ENCODE measurements around the gene HCN1.

Gene HCN1

DNA sequence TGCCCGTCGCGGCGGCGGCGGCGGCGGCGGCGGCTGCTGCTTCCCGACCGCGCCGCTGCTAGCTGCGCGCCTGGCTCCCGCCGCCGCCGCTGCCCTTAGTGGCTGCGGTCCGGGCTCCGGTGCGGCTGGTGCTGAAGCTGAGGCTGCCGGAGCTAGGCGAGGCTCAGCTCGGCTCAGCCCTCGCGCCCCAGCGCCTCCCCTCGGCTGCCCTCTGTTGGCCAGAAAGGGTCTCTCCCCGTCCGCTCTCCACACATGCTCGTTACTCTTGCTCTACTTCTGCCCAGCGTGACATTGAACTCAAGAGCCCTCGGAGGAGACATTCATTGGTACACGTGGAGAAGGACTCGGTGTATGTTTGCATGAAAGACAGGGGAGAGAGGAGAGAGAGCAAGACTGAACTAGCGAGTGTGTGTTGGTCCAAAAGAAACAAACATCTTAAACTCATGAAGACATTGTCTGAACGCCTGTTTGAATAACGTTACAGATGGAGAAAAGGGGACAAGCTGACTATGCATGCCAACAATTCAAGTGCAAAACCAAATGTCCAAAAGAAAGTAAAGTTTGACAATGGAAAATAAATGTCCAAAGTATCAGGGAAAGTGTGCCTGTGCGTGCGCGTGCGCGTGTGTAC lies at the start of gene HCN1:
Gene HCN1, minus strand, starts transcription at position 175 of the 631 bp plus-strand sequence.
- peak; percentile 26 for DNase-seq (ENCODE audit: low spot score)

DNA sequence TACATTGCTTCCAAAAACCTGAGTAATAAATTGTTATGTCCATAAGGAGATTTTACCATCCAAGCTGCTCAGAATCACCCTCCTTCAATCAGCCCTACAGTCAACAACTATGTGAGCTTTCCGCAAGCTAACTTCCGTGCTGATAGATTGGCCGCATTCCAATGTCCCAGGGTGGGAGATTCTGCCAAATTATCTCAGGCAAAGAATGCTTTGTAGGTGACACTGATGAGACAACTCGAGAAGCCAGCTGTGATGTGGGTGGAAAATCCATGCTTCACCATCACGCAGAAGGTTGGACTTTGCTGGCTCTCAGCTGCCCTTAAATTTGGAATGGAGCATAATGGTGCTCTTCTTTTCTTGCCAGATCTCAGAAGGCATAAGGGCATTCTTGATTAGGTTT lies 44.9 kb upstream of the HCN1 start:
- no peak for DNase-seq (ENCODE audit: low spot score)

DNA sequence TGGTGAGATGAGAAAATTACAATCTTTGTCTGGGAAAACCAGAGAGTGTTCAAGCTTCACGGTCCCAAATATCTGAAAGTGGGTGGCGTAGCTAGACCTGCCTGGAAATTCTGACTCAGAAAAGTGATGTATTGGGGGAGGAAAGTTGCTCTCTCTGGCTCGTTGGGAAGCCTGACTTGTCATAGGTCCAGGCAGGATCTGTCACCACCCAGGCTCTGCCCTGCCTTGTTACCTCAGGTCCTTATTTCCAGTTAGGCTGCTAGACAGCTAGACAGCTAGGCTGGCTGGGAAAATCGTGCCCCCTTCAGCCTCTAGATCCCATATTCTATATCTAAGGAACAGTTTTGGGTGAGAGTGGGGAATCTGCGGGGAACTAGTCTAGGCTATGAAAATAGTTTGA lies 41.0 kb upstream of the HCN1 start:
- DNase-seq (ENCODE audit: low spot score) = no peak

DNA sequence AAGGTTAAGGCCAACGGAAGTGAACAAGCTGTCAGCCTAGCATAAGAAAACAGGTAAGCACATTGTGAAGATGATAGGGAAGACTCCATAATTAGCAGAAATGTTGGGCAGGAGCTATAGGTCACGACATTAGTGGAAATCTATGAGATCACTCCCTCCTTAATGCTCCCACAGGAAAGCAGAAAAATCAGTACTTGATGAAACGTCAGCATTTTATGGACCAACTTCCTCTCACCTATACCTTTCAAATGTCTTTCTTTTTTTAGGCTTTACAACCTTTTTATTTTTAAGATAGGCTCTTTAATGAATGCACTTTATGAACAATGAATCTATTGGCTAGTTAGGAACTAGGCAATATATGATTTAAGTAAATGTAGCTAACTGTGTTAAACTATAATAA lies 29.4 kb upstream of the HCN1 start:
- DNase-seq (ENCODE audit: low spot score) = no peak

DNA sequence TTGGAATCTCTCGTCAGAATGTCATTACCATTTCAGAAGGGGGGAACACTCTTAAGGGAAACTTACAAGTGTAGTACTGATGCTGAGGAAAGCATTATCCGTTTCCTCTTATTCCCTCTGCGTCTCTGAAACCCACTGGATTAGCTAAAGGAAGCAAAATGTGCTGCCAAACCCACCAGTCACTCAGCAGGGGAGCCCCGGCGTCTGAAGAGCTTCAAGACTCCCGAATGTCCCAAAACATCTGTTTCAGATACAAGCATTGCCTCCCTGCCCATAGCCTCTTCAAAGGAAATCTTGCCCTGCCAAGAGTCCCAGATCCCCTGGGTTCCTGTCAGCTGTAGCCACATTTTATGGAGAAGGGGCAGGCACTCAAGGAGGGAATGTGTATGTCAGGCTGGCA lies 1.0 kb upstream of the HCN1 start:
- DNase-seq (ENCODE audit: low spot score) = no peak

DNA sequence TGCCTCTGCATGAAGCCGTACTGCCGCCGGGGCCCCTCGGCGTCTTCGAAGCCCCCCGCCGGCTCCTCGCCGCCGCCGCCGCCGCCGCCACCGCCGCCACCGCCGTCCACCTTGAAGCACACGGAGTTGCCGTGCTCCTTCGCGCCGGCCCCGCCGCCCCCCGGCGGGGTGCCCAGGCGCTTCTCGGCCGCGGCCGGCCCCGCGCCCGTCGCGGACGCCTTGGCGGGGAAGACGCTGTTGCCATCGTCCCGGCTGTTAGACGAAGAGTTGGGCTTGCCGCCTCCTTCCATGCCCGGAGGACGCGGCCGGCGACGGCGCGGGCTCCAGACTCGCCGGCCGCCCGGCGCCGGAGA lies 400 bp downstream of the HCN1 start:
- DNase-seq (ENCODE audit: low spot score) = no peak

DNA sequence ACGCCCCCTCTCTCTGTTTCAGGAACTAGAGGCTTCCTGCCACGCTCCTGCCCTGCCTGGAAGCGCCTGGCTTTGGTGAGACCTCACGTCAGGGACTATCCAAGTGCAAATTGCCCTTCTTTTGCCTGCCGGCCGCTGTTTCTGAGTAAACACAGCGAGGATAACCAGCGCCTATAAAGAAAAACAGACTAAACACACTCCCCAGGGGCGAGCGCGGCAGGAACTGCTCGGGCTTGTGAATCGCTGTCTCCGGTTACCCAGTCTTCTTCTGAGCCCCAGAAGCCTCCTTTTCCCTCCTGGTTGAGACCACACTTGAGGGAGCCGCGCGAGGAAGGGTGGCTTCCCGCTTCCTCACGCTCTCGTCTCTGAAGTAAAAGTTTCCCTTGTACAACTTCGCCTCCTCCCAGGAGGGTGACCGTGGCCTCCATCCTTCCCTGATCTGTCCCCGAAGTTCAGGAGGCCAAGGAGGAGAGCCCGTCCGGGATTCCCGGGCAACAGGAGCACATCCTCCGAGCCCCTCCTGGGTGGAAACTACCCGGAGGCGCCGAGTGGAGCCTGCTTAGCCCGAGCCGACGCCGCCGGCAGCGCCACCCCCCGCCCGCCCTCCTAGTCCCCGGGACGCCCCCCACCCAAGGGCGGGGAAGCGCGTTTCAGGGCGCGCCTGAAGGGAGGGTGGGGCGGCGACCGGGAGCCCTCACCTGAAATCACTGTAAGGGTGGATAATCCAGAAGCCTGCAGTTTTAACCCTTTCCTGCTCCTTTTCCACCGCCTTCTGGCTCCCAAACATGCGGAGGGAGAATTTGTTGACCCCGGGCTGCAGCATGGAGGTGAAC lies 993 bp downstream of the HCN1 start:
- no peak for DNase-seq (ENCODE audit: low spot score)

DNA sequence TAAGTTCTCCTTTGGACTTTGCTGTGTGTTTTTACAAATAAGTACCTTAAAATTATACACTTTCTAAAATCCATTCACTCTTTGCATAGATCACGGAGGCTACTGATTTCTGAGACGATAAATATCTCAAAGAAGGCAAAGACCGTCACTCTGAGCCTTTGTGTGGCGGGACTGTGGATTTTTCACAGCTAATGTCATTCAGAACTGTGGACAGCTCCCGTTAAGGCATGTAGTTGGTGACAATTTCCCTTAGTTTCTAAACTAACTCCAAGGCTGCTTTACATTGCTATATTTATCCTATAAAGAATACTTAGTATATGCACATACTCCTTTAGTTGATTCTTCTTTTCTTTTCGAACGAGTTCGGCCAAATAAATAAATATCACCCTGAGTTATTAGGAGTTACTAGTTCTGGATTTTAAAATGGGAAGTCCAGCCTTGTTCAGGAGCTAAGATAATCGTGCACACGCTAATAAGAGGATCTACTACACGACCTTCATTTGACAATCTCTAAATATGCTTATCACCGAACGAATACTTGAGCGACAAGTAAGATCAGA lies 1.8 kb downstream of the HCN1 start:
- no peak for DNase-seq (ENCODE audit: low spot score)

DNA sequence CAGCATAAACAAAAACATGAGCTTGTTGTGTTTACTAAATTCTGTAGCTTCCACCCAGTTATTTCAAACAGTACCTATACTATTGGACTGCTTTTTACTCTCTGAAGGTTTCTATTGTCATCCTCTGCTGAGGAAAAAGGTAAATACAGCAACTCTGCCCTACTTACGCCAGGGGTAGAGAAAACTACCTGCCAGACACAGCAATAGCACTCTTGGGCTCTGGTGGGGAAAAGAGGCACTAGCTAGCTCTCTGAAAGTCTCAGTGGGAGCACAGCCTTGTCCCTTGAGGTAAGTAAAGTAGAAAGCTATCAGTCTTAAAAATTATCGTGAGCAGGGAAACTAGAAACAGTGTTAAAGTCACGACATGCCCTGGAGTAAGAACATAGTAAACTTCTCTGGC lies 3.7 kb downstream of the HCN1 start:
- no peak for DNase-seq (ENCODE audit: low spot score)

DNA sequence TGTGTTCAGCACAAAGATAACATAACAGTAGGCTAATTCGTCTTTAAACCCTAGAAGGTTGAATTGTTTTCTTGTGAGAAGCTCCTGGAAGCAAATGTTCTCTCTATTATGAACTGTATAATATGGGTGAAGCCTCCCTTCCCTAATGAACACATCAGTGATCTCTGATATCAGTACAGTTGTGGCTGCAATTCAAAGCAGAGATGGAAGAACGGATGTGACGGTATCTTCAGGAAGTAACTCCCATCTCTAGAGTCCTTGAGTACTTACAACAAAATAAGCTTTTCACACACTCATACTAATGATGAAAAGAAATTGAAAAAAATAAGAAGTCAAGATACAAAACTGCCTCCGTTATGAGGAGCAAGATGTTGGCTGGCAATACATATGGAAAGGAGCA lies 4.5 kb downstream of the HCN1 start:
- DNase-seq (ENCODE audit: low spot score) = no peak

DNA sequence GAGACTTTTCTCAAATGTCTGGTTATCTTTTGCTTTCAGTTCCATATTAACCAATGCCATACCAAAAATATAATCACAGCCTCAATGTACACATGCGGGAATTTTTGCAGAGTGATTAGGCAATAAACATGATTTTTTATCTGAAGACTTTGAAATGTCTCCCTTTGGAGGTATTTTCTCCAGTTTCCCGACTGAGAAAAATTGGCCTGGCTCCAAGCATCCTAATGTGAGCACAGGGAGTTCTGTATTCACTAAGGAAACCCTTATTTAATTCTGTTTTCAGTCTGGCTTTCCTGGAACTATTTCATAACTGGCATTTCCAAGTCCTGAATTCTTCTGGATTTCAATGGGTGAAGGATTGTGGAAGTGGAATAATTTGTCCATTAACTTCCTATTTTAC lies 8.5 kb downstream of the HCN1 start:
- no peak for DNase-seq (ENCODE audit: low spot score)

DNA sequence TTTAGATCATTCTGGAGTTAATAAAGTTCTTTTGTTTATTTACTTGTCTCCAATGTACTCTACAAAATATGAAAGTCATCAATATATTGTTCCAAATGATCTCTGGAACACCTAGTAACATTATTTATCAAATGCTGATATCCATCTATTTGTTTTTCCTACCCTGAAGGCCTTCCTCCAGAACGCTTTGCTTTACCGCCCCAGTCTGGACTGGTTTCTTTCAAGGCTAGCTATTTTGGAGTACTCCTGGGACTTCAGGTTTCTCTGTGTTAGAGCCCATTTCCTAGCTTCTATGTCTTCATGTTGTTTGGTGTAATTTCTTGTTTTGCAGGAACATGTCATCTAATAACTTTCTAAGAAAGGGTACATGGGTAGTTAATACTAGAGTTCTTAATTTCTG lies 9.6 kb downstream of the HCN1 start:
- no peak for DNase-seq (ENCODE audit: low spot score)

DNA sequence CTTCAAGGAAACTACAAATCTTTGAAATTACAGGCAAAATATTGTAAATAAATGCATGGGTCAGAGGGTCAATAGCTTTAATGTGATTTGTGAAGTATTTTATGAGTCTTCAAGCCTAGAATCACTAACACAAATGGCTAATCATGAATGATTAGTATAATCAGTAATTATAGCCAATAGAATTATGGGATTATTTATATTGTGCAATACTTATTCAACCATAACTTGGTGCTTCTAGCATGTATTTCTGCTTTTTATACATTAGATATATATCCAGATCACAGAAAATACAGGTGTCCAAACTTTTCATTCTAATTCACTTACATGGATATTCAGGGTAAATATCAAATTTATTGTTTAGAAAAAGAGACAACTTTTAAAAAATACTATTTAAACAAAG lies 12.1 kb downstream of the HCN1 start:
- DNase-seq (ENCODE audit: low spot score) = no peak

DNA sequence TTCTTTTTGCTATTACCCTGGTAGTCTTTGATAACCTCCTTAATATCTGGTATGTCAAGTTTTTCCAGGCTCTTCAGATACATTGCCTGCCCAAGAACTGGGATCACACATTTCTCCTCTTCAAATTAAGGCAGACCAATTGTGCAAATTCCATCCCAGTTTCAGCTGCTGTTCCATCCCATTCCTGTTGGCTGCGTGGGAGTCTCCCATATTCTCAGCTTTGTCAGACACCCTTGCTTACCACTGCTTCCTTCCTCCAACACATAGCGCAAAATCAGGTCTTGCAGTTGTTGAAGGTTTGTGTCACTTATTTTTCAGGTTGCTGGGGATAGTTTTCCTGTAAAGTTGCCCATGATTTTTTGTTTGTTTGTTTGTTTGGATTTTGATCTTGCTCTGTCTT lies 15.2 kb downstream of the HCN1 start:
- no peak for DNase-seq (ENCODE audit: low spot score)

DNA sequence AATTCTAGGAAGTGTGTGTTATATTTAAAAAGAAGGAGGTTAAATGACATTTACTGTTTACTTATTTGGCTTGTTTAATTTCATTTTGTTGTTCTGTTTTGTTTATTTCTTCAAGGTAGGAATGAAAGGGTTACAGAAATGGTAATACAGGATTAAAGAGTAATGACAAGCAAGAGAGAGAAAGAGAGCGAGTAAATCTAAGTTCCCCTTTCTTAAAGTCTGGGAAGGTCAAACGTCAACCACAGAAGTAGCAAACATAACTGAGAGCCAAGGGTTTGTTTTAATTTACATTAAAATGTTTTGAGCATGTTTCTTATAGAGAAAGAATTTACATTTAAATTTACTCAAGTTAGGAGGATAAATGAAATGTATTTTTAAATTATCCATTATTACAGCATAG lies 18.7 kb downstream of the HCN1 start:
- DNase-seq (ENCODE audit: low spot score) = no peak

DNA sequence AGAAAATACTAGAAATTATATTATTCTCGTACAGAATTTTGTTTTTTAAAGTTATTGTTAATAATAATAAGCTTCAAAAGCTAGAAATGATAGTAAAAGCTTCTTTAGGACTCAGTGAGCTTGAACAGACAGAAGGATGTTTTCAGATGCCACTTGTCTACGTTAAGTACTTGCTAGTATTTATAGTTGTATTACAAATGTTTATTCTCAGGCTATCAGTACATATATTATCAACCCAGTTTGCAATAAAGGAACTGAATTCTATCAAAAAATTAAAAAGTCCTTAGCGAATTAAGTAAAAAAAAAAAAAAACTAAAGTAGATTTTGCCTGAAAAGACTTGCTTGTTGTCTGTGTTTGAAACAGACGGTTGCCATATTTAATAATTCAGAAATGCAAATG lies 23.9 kb downstream of the HCN1 start:
- DNase-seq (ENCODE audit: low spot score) = no peak

DNA sequence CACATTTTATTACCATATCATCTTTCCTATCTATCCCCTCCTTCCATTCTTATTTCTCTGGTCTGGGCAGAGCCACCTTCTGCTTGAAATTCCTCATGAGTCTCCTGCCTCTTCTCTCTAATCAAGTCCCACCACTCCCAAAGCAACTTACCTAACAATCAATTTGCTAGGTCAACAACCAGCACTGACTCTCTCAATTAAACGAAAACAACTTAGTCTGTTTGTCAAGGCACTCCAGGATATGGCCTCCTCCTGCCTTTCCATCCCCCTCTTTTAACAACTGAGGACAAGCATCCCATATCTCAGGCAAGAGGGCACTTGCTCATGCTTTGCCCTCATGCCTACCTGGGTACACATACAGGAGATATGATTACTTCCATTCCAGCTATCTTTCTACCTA lies 47.4 kb downstream of the HCN1 start:
- no peak for DNase-seq (ENCODE audit: low spot score)

DNA sequence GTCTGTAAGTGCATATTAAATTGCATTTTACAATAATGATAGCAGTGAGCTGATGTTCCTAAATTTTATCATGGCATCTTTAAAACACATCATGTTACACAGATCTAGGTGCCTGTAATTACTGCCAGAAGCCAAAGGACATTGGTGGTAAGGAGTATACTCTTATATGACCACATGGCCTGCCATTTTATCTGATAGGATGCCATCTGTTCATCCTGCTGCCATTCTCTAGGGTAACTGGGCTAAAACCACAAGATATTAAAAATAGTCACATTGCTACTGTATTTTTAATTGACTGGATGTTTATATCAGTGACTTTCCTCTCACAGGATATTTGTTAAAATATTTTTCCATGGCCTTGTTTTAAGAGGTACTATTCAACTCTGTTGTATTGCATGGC lies 53.1 kb downstream of the HCN1 start:
- no peak for DNase-seq (ENCODE audit: low spot score)

DNA sequence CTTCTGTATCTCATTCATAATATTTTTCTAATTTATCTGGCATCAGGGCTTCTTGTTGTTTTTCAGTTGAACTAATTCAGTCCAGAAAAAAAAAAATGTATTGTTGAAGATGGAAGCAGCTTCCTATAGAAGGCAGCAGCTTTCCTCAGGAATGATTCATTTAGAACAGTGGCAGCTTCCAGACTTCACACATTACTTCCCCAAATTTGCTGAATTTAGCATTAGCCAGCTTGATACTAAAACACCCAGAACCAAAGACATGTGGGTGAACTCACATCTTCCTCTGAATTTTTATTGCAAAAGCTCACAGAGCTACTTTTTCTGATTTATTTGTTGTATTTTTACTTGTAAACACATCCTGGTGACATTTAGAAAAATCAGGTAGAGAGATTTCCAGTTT lies 53.8 kb downstream of the HCN1 start:
- DNase-seq (ENCODE audit: low spot score) = no peak

DNA sequence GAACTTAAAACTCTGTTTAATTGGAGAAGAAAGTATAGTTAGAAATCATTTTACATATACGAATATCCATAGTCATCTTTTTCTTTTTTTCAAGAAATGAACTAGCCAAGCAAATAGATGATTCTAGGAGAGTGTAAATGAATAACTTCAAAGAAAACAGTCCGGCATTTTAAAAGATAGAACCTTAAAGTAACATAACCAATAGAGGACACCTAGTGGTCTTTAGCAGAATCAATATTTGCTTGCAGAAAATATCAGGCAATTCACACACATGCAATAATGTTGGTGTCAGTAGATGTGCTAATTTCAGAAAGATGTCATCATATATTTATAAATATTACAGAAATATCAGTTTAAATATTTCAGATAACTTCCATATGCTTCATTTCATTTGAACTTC lies 57.1 kb downstream of the HCN1 start:
- peak; percentile 3 for DNase-seq (ENCODE audit: low spot score)

DNA sequence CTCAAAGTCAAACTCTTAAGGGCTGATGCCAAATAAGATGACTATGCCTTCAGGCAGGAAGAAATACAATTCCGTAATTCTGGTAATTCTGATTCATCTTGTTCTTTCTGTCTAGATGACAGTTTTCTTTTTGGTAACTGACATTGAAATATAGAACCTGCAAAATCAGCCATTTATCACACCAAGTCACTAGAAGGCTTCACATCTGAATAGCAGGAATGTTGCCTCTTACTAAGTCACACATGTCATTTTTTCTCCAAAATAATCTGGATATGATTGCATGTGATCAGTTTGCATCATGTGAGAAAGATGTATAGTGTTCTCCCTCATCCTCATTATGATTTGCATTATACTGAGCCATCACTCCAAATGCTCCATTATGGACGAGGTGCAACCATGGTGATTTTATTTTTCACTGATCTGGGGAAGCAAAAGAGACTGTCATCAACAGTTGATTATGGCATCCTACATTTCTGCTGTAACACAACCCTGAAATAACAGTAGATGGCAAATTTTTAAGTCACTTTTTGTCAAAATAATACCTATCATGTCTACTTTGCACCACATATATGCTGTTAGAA lies 69.0 kb downstream of the HCN1 start:
- no peak for DNase-seq (ENCODE audit: low spot score)

DNA sequence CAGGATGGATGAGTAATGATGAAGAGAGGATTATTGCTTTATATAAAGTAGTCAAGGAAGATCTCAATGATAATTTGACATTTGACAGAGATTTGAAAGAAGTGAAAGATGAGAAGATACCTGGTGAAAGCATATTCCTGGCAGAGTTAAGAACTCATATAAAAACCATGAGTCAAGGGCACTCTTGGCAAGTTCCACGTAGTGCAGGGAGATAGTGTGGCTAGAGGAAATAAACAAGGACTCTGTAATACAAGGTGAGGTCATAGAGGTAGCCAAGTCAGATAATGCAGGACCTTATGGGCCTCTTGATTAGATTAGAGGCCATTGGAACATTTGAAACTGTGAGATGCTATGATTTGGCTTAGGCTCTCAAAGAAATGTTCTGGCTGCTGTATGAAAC lies 72.3 kb downstream of the HCN1 start:
- no peak for DNase-seq (ENCODE audit: low spot score)

DNA sequence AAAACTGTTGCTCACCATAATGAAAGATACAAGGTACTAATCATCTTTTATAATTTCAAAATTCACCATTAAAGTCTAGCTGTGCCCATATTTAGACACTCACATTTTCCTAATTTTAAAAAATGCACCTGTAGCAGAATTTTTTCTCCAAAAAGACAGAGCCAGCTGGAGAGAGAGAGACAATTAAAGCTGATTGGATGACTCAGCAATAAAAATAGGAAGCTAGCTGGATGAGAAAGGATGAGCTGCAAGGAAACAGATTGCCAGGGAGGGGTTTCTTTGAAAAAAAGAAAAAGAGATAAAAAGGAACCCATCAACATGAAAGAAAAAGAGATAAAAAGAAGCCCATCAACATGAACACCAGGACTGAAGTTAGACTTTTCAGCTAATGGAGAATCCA lies 73.8 kb downstream of the HCN1 start:
- DNase-seq (ENCODE audit: low spot score) = no peak

All from HuH-7 (cell line).